WTC11 (cell line): ENCODE data around the gene SPDYE16.

Source experiments
- ATF1 ChIP-seq: sonication (generic); formaldehyde crosslinking; IDR thresholded peaks from 2 replicates; pipeline ENCODE4 v1.8.1; 2023; ENCODE audit warnings: mild to moderate bottlenecking, moderate library complexity, missing genetic modification reagents
- ATF6 ChIP-seq: sonication (generic); formaldehyde crosslinking; IDR thresholded peaks from 2 replicates; pipeline ENCODE4 v1.8.1; 2023; ENCODE audit warnings: mild to moderate bottlenecking, missing genetic modification reagents
- CBFB ChIP-seq: sonication (generic); formaldehyde crosslinking; IDR thresholded peaks from 2 replicates; pipeline ENCODE4 v1.8.1; 2022; ENCODE audit warnings: mild to moderate bottlenecking, low read depth, missing genetic modification reagents
- CTCF ChIP-seq: fragments of 200-600 bp; IDR thresholded peaks from 2 replicates; pipeline ENCODE4 v1.8.0; 2022; ENCODE audit warnings: antibody characterized with exemption
- HMGXB4 ChIP-seq: sonication (generic); formaldehyde crosslinking; IDR thresholded peaks from 2 replicates; pipeline ENCODE4 v1.8.1; 2023; ENCODE audit warnings: mild to moderate bottlenecking, moderate library complexity, missing genetic modification reagents
- TF ChIP-seq, protein P1 (sequence below): sonication (generic); formaldehyde crosslinking; IDR thresholded peaks from 2 replicates; pipeline ENCODE4 v1.8.1; 2023; ENCODE audit warnings: mild to moderate bottlenecking, missing genetic modification reagents, moderate library complexity
- TF ChIP-seq, protein P2 (sequence below): sonication (generic); formaldehyde crosslinking; IDR thresholded peaks from 2 replicates; pipeline ENCODE4 v1.8.0; 2022; ENCODE audit warnings: mild to moderate bottlenecking, missing genetic modification reagents

- no peak for TF ChIP-seq CBFB (CRISPR knock-in tag)
- TF ChIP-seq CTCF = no peak
- TF ChIP-seq, protein P1, sequence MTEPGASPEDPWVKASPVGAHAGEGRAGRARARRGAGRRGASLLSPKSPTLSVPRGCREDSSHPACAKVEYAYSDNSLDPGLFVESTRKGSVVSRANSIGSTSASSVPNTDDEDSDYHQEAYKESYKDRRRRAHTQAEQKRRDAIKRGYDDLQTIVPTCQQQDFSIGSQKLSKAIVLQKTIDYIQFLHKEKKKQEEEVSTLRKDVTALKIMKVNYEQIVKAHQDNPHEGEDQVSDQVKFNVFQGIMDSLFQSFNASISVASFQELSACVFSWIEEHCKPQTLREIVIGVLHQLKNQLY (CRISPR knock-in tag) = no peak
- TF ChIP-seq, protein P2, sequence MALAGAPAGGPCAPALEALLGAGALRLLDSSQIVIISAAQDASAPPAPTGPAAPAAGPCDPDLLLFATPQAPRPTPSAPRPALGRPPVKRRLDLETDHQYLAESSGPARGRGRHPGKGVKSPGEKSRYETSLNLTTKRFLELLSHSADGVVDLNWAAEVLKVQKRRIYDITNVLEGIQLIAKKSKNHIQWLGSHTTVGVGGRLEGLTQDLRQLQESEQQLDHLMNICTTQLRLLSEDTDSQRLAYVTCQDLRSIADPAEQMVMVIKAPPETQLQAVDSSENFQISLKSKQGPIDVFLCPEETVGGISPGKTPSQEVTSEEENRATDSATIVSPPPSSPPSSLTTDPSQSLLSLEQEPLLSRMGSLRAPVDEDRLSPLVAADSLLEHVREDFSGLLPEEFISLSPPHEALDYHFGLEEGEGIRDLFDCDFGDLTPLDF (CRISPR knock-in tag) = no peak
- no peak for TF ChIP-seq ATF6 (CRISPR knock-in tag)
- TF ChIP-seq HMGXB4 (CRISPR knock-in tag) = no peak
- TF ChIP-seq ATF1 = no peak
Observed at GRCh38 chr7:76507723-76508406, 35.2 kb downstream of the SPDYE16 start.
